GM12874 (cell line): ENCODE results near the gene PIP5KL1.

ENCODE experiments used
- CTCF ChIP-seq: IDR thresholded peaks from 2 replicates; pipeline ENCODE4 v1.5.1; 2011; ENCODE audit warnings: low read depth, mild to moderate bottlenecking, control low read depth, low read length, moderate library complexity; ENCODE audit not compliant: insufficient read depth

PIP5KL1 gene

GRCh38 chr9:127896395-127897192 is 34.0 kb downstream of the PIP5KL1 start:
- no peak for TF ChIP-seq CTCF

- no peak for TF ChIP-seq CTCF
Observed at GRCh38 chr9:127895811-127896210, 34.8 kb downstream of the PIP5KL1 start.

GRCh38 chr9:127893392-127893791 is 37.2 kb downstream of the PIP5KL1 start:
- TF ChIP-seq CTCF: no peak

- TF ChIP-seq CTCF: no peak
Observed at GRCh38 chr9:127892831-127893230, 37.7 kb downstream of the PIP5KL1 start.

DNA sequence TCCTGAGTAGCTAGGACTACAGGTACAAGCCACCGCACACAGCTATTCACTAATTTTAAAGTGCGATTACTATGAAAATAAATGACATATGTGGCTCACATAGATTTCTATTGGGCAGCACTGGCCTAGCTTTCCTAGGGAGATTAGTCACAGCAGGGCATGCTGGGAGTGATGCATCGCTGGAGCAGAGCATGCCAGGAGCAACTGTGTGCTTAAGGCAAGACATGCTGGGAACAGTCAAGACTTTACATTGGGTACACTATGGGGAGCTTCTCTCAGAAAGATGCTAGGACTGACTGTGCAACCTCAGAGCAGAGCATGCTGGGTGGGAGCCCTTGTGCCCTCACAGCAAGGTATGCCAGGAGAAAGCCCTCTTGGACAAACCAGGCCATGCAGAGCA is 40.5 kb downstream of the PIP5KL1 start:
- TF ChIP-seq CTCF: no peak

DNA sequence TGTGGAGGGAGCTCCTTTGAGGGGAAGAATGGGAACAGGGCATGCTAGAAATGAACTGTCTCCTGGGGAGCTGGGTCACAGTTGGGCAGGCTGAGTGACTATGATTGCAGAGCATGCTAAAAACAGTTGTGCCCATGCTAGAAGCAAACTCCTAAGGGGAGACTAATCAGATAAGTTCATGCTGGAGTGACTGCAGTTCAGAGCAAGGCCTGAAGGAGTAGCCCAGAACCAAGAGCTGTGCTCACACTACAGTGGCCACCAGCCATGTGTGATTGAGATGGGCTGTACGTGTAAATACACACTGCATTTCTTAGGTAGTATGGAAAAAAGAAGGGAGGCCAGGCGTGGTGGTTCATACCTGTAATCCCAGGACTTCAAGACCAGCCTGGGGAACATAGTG is 42.8 kb downstream of the PIP5KL1 start:
- TF ChIP-seq CTCF: peak; percentile 31; the same call in 1 of the 2 replicates

DNA sequence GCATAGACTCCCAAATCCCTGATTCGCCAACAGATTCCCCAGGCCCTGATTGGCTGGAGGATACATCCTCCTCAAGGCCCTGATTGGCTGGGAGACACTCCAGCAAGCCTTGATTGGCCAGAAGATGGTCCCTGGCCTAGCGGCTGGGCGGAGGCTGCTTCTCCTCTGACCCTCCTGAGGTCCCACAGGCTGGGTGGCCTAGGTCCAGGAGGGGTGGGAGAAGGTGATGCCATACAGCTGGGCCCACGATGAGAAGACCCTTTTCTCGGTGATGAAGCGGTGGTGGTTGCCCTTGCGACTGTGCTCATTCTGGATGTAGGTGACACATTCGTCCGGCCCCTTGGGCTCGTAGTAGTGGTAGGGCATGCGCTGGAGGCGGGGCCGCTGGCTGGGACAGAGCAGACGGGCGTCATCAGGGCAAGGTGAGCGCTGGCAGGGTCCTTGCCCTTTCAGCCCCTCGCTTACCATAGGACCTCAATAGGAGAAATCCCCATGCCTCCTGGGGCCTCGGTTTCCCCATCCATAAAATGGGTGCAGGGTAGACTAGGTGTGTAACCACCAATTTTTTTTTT is 44.1 kb downstream of the PIP5KL1 start:
- TF ChIP-seq CTCF: no peak
